ENCODE results near the gene PHF20. TPM values are rescaled to one million over a fixed set of nuclear protein-coding genes. Genes with fewer than 3 reads are reported as not detected.

The PHF20 gene
- total and polyA plus RNA-seq, 2 of the 13 experiments (the other 11 are each of a cell fraction or from before 2014, with no cell fraction given) = 22.8 to 34.1 TPM

GRCh38 chr20:35954200-35954906 is 182.5 kb downstream of the PHF20 start, which contains the start of gene SCAND1 (continued):
- peak; percentile 69 for TF ChIP-seq AHR (CRISPR knock-in tag; IDR thresholded peaks at IDR 0.05)
- TF ChIP-seq MIER3 (CRISPR knock-in tag; IDR thresholded peaks at IDR 0.05; ENCODE audit: borderline replicate concordance) = peak; percentile 90; the same call in 1 of the 2 replicates
- TF ChIP-seq ZNF33A (CRISPR knock-in tag; IDR thresholded peaks at IDR 0.05; ENCODE audit: borderline replicate concordance) = peak; percentile 89; the same call in 1 of the 2 replicates
- TF ChIP-seq ZSCAN22 (CRISPR knock-in tag; IDR thresholded peaks at IDR 0.05) = no peak; the same call in 1 of the 2 replicates
- peak; percentile 98 for TF ChIP-seq ZNF251 (CRISPR knock-in tag; IDR thresholded peaks at IDR 0.05)
- TF ChIP-seq, protein P1, sequence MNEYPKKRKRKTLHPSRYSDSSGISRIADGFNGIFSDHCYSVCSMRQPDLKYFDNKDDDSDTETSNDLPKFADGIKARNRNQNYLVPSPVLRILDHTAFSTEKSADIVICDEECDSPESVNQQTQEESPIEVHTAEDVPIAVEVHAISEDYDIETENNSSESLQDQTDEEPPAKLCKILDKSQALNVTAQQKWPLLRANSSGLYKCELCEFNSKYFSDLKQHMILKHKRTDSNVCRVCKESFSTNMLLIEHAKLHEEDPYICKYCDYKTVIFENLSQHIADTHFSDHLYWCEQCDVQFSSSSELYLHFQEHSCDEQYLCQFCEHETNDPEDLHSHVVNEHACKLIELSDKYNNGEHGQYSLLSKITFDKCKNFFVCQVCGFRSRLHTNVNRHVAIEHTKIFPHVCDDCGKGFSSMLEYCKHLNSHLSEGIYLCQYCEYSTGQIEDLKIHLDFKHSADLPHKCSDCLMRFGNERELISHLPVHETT (CRISPR knock-in tag; conservative IDR thresholded peaks at IDR 0.05) = peak; percentile 97
- 0 out of 2 replicates have a peak, but pooled peaks have one; percentile 12 for TF ChIP-seq EEA1 (CRISPR knock-in tag; IDR thresholded peaks at IDR 0.05; ENCODE audit: borderline replicate concordance)
- no peak for TF ChIP-seq PHB2 (IDR thresholded peaks at IDR 0.05; ENCODE audit: partially characterized antibody)
- peak; percentile 99 for TF ChIP-seq ZNF451 (CRISPR knock-in tag; IDR thresholded peaks at IDR 0.05)
- TF ChIP-seq FOXK2 (IDR thresholded peaks at IDR 0.05) = peak; percentile 44; the same call in 1 of the 2 replicates
- TF ChIP-seq GTF3A (CRISPR knock-in tag; conservative IDR thresholded peaks at IDR 0.05) = peak; percentile 35; the same call in 1 of the 2 replicates
- peak; percentile 60 for TF ChIP-seq STAG1 (CRISPR knock-in tag; IDR thresholded peaks at IDR 0.05)
- peak; percentile 70; the same call in 1 of the 2 replicates for TF ChIP-seq ZNF879 (CRISPR knock-in tag; IDR thresholded peaks at IDR 0.05)
- peak; percentile 62; the same call in 1 of the 2 replicates for TF ChIP-seq ZNF362 (CRISPR knock-in tag; IDR thresholded peaks at IDR 0.05; ENCODE audit: borderline replicate concordance)
- TF ChIP-seq ZNF713 (CRISPR knock-in tag; IDR thresholded peaks at IDR 0.05) = no peak
- TF ChIP-seq ERF (CRISPR knock-in tag; IDR thresholded peaks at IDR 0.05) = peak; percentile 99
- TF ChIP-seq MAZ (IDR thresholded peaks at IDR 0.05; ENCODE audit: borderline replicate concordance, low read depth, low read length) = peak; percentile 91
- TF ChIP-seq MAZ (CRISPR knock-in tag; IDR thresholded peaks at IDR 0.05; ENCODE audit: low read depth) = peak; percentile 99
- peak; percentile 95; the same call in 1 of the 2 replicates for TF ChIP-seq ETV6 (CRISPR knock-in tag; conservative IDR thresholded peaks at IDR 0.05)
- TF ChIP-seq ZNF576 (CRISPR knock-in tag; IDR thresholded peaks at IDR 0.05) = peak; percentile 98
- peak; percentile 98 for TF ChIP-seq ZNF788 (CRISPR knock-in tag; IDR thresholded peaks at IDR 0.05; ENCODE audit: borderline replicate concordance)
- TF ChIP-seq, protein P2, sequence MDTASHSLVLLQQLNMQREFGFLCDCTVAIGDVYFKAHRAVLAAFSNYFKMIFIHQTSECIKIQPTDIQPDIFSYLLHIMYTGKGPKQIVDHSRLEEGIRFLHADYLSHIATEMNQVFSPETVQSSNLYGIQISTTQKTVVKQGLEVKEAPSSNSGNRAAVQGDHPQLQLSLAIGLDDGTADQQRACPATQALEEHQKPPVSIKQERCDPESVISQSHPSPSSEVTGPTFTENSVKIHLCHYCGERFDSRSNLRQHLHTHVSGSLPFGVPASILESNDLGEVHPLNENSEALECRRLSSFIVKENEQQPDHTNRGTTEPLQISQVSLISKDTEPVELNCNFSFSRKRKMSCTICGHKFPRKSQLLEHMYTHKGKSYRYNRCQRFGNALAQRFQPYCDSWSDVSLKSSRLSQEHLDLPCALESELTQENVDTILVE (CRISPR knock-in tag; IDR thresholded peaks at IDR 0.05) = peak; percentile 99; the same call in 1 of the 2 replicates
